K562 (cell line): Measurements from ENCODE around the gene ZSCAN22. TPM values are rescaled to one million over a fixed set of nuclear protein-coding genes. Genes with fewer than 3 reads are reported as not detected.

Source experiments
- ATF6 ChIP-seq: sonication (generic); formaldehyde crosslinking; IDR thresholded peaks from 2 replicates; pipeline ENCODE4 v1.4.0; 2020; ENCODE audit warnings: mild to moderate bottlenecking, missing genetic modification reagents
- CBFB ChIP-seq: sonication (generic); formaldehyde crosslinking; IDR thresholded peaks from 2 replicates; pipeline ENCODE4 v1.4.0; 2020; ENCODE audit warnings: mild to moderate bottlenecking, missing genetic modification reagents
- DDX20 ChIP-seq: fragments of 450-650 bp; IDR thresholded peaks from 2 replicates; pipeline ENCODE4 v1.6.1; 2016; ENCODE audit warnings: missing genetic modification characterization, low read depth, mild to moderate bottlenecking, missing compliant biosample characterization, moderate library complexity
- E2F3 ChIP-seq: fragments of 250-450 bp; sonication (Bioruptor Pico); IDR thresholded peaks from 2 replicates; pipeline ENCODE4 v1.4.0; 2020; ENCODE audit warnings: mild to moderate bottlenecking
- EP400 ChIP-seq: fragments of 450-650 bp; IDR thresholded peaks from 2 replicates; pipeline ENCODE4 v1.6.1; 2017; ENCODE audit warnings: antibody characterized with exemption, mild to moderate bottlenecking, moderate library complexity
- EZH2 ChIP-seq: IDR thresholded peaks from 2 replicates; pipeline ENCODE4 v1.6.1; 2012; ENCODE audit warnings: low read depth, mild to moderate bottlenecking, inconsistent platforms, low read length, borderline replicate concordance
- FOXP1 ChIP-seq: sonication (generic); formaldehyde crosslinking; IDR thresholded peaks from 2 replicates; pipeline ENCODE4 v1.8.0; 2022; ENCODE audit warnings: mild to moderate bottlenecking, missing genetic modification reagents
- GABPA ChIP-seq: fragments of 200-800 bp; sonication (Bioruptor generic); conservative IDR thresholded peaks from 2 replicates; pipeline ENCODE4 v1.6.1; 2016; ENCODE audit warnings: low read depth, missing genetic modification characterization, missing compliant biosample characterization
- GTF2A2 ChIP-seq: IDR thresholded peaks from 2 replicates; pipeline ENCODE4 v1.6.1; 2016; ENCODE audit warnings: mild to moderate bottlenecking, missing genetic modification characterization, missing compliant biosample characterization
- MAFF ChIP-seq: IDR thresholded peaks from 2 replicates; pipeline ENCODE4 v1.6.1; 2012; ENCODE audit warnings: low read length, improper control_type of control experiment
- NFIC ChIP-seq: fragments of 450-650 bp; IDR thresholded peaks from 2 replicates; pipeline ENCODE4 v1.6.1; 2017; ENCODE audit warnings: mild to moderate bottlenecking, inconsistent platforms
- RBM17 ChIP-seq: fragments of 200-400 bp; formaldehyde crosslinking; IDR thresholded peaks from 2 replicates; pipeline ENCODE4 v1.6.1; 2017; ENCODE audit warnings: low read depth, mild to moderate bottlenecking, low read length, borderline replicate concordance
- SRF ChIP-seq, 2 experiments: fragments of 250-450, 450-650 bp in 1 of 2; sonication (Bioruptor Pico) in 1 of 2; sonication (generic) in 1 of 2; formaldehyde crosslinking; IDR thresholded peaks; 2 replicates each; pipeline versions ENCODE4 v1.5.0 to v1.5.1; 2020 to 2022; ENCODE audit warnings: mild to moderate bottlenecking in 1 of 2, missing genetic modification reagents in 1 of 2
- STAT5B ChIP-seq: fragments of 250-450 bp; sonication (Bioruptor Pico); IDR thresholded peaks from 2 replicates; pipeline ENCODE4 v1.8.0; 2021; ENCODE audit warnings: mild to moderate bottlenecking, inconsistent platforms
- SUPT5H ChIP-seq: fragments of 450-650 bp; IDR thresholded peaks from 2 replicates; pipeline ENCODE4 v1.6.1; 2016
- TAL1 ChIP-seq: fragments of 450-650 bp; IDR thresholded peaks from 2 replicates; pipeline ENCODE4 v1.6.1; 2016; ENCODE audit warnings: mild to moderate bottlenecking
- TCF7 ChIP-seq: sonication (generic); IDR thresholded peaks from 2 replicates; pipeline ENCODE4 v1.6.1; 2016; ENCODE audit warnings: antibody characterized with exemption, borderline replicate concordance
- XRCC3 ChIP-seq: fragments of 450-650 bp; IDR thresholded peaks from 2 replicates; pipeline ENCODE4 v1.6.1; 2017; ENCODE audit warnings: mild to moderate bottlenecking, moderate library complexity
- ZBED1 ChIP-seq: IDR thresholded peaks from 2 replicates; pipeline ENCODE4 v1.6.1; 2014
- ZBTB49 ChIP-seq: sonication (generic); formaldehyde crosslinking; IDR thresholded peaks from 2 replicates; pipeline ENCODE4 v1.8.0; 2022; ENCODE audit warnings: missing genetic modification reagents, mild to moderate bottlenecking, borderline replicate concordance
- ZNF347 ChIP-seq: fragments of 450-650 bp; formaldehyde crosslinking; IDR thresholded peaks from 2 replicates; pipeline ENCODE4 v1.4.0; 2020; ENCODE audit warnings: low read depth, mild to moderate bottlenecking, moderate library complexity
- ZNF398 ChIP-seq: fragments of 250-450 bp; sonication (Bioruptor Pico); IDR thresholded peaks from 2 replicates; pipeline ENCODE4 v1.8.0; 2021; ENCODE audit warnings: moderate library complexity, mild to moderate bottlenecking, inconsistent platforms
- ZNF41 ChIP-seq: fragments of 250-450 bp; sonication (Bioruptor Pico); conservative IDR thresholded peaks from 2 replicates; pipeline ENCODE4 v1.4.0; 2020; ENCODE audit warnings: mild to moderate bottlenecking
- ZNF445 ChIP-seq: fragments of 250-450 bp; sonication (Bioruptor Pico); IDR thresholded peaks from 2 replicates; pipeline ENCODE4 v1.4.0; 2020; ENCODE audit warnings: low read depth, mild to moderate bottlenecking, moderate library complexity
- ZNF707 ChIP-seq: fragments of 250-450 bp; sonication (Bioruptor Pico); conservative IDR thresholded peaks from 2 replicates; pipeline ENCODE4 v1.8.0; 2022; ENCODE audit warnings: inconsistent platforms, mild to moderate bottlenecking, moderate library complexity
- polyA plus RNA-seq, 8 experiments: library from polyadenylated mRNA; depleted of rRNA in 4 of 8; stranded (reverse) in 5 of 8; unstranded in 3 of 8; fragments of >200 nt; fragmentation: Nextera tagmentation in 2 of 8; fragmentation: Illumina TruSeq in 1 of 8; extraction: Ambion mirVana in 2 of 8; extraction: Trizol in 1 of 8; gene quantifications; 2 replicates each; pipeline versions ENCODE4 v1.2.1 to v1.2.3, GENCODE V29; 2011 to 2014; ENCODE audit warnings: inconsistent platforms in 1 of 8, missing spikeins in 1 of 8
- total RNA-seq, 7 experiments: library from RNA; depleted of rRNA in 6 of 7; stranded (reverse); fragments of >200 nt in 6 of 7; fragmentation: Illumina TruSeq in 2 of 7; extraction: Trizol in 2 of 7; gene quantifications; 2 replicates each; pipeline versions ENCODE4 v1.2.1 to v1.2.3, GENCODE V29; 2011 to 2021; ENCODE audit warnings: low replicate concordance in 1 of 7

Gene ZSCAN22
- total and polyA plus RNA-seq, 9 of the 15 experiments (the other 6 are each of a cell fraction or from before 2014, with no cell fraction given), result 0.98 to 5.3 (median 3.0) TPM

GRCh38 chr19:58362272-58362994, 35.6 kb downstream of the ZSCAN22 start, which contains the start of gene ZNF497 (continued):
- TF ChIP-seq ATF6 (CRISPR knock-in tag) (peak; percentile 12; the same call in 1 of the 2 replicates), ZNF41 (no peak), MAFF (no peak), CBFB (CRISPR knock-in tag) (no peak), ZNF445 (CRISPR knock-in tag) (0 out of 2 replicates have a peak, but pooled peaks have one; percentile 48), ZNF398 (no peak), RBM17 (no peak), TCF7 (no peak; the same call in 1 of the 2 replicates), ZBTB49 (no peak), EP400 (peak; percentile 96), E2F3 (CRISPR knock-in tag) (0 out of 2 replicates have a peak, but pooled peaks have one; percentile 32), ZBED1 (no peak), NFIC (no peak), EZH2 (no peak), XRCC3 (no peak), DDX20 (tag) (no peak), GTF2A2 (tag) (no peak), GABPA (tag) (peak; percentile 98), FOXP1 (CRISPR knock-in tag) (no peak), TAL1 (peak; percentile 25; the same call in 1 of the 2 replicates), SUPT5H (peak; percentile 94), SRF (CRISPR knock-in tag; IDR thresholded peaks at IDR 0.05) (no peak; a peak in 2 of 4 replicates), ZNF347 (CRISPR knock-in tag) (no peak), ZNF707 (no peak), STAT5B (no peak)
